ENCODE measurements around the gene SPOCK1.

Gene SPOCK1

GRCh38 chr5:137442660-137443059 is 56.5 kb downstream of the SPOCK1 start:
- DNase-seq (ENCODE audit: low read depth): no peak

GRCh38 chr5:137441476-137441875 is 57.6 kb downstream of the SPOCK1 start:
- DNase-seq (ENCODE audit: low read depth): no peak

- no peak for DNase-seq (ENCODE audit: low read depth)
Measured at GRCh38 chr5:137440795-137441194, 58.3 kb downstream of the SPOCK1 start.

GRCh38 chr5:137439645-137440044 is 59.5 kb downstream of the SPOCK1 start:
- no peak for DNase-seq (ENCODE audit: low read depth)

GRCh38 chr5:137438932-137439331 is 60.2 kb downstream of the SPOCK1 start:
- DNase-seq (ENCODE audit: low read depth): no peak

DNA sequence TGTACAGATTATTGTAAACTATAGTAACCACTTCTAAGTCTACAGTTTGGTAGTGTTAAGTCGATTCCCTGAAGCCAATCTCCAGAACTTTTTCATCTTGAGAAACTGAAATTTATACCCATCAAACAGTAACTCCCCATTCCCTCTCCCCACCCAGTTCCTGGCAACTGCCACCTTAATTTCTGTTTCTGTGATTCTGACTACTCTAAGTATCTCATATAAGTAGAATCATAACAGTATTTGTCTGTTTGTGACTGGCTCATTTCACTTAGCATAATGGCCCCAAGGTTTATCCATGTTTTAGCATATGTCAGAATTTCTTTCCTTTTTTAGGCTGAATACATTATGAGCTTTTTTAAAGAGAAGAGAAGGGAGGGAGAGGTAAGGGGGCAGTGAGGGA is 61.4 kb downstream of the SPOCK1 start:
- no peak for DNase-seq (ENCODE audit: low read depth)

DNA sequence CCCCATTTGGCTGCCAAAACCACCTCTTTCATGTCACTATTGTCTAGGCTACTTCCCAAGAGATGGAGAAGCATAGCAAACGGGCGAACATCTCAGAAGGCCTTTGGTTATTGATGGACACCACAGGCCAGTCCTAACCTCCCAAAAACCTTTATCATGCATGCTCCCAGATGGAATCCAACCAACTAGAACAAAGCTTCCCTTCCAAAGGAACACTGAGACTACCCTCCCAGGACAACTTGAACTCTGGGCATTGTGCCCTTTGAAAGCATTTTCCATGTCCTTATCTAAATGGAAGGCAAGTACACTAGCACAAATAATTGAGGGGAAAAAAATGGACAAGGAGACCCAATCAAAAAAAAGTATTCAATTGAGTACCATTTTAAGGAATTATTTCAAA is 65.6 kb downstream of the SPOCK1 start:
- no peak for DNase-seq (ENCODE audit: low read depth)

DNA sequence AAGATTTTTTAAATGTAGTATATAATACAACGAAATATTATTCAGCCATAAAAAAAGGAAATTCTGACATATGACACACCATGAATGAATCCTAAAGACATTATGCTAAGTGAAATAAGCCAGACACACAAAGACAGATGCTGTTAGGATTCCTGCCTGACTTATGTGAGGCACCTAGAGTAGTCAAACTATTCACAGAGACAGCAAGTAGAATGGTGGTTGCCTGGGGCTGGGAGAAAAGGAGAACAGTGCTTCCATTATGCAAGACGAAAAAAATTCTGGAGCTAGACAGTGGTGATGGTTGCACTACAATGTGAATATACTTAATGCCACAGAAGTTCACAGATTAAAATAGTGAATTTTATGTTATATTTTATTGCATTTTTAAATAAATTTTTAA is 66.8 kb downstream of the SPOCK1 start:
- DNase-seq (ENCODE audit: low read depth): no peak

DNA sequence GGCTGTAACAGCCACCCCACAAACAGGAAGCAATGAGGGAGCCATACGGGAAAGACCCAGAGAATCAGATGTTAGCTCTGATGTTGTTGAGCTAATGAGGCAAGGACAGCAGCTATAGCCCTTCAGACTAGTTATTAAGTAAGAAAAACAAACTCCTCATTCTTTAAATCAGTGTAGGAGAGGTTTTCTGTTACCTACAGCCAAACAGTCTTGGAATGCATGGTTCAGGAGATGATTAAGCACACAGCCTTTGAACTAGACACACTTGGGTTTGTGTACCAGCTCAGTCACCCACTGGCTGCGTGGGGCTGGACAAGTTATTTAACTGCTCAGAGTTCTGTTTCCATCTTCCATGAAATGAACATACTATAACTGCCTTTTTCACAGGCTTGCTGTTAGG is 68.1 kb downstream of the SPOCK1 start:
- no peak for DNase-seq (ENCODE audit: low read depth)

DNA sequence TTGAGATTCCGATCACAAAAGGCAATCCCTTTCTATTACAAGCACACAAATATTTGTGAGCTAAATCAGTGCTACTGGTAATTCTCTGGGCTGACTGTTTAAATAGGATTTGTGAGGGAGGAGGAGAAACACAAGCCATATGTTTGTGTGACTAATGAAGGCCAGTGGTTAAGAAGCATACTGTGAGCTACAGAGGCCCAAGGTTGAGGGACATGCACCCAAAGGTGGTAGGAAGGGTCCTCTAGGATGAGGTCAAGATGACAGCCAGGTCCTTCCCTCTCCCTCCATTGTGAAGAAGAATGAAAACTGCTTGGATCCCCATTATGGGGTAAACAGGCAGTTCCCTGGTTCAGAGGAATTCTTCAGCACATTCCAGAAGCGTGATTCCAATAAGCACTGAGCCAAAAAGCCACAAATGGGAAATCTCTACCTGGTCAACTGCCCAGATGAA is 83.9 kb downstream of the SPOCK1 start:
- DNase-seq (ENCODE audit: low read depth): no peak

DNA sequence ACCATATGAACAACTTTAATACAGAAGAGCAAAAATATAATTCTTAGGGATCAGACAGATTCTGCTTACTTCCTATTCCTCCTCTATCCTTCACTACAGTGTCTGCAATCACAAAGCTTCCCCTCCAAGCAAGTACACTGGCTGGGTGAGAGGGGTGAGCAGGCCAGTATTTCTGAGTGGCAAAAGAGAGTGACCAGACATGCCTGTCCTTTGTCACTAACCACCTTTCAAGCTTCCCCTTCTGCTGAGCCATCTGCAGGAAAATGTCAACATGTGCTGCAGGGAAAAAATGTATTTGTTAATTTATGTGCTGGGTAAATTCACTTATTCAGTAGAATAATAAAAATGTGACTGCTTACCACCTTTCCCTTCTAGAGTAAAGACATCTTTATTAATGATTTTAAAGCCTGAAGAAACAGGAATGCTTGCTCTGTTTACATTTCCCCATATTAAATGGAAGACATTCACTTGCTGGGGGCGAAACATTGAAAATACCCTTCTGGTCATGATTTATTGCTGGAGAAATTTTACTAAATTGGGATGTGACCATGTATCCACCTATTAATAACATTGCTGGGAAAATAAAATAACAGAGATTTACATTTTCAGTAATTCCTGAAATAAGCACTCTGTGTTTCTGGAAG is 84.9 kb downstream of the SPOCK1 start:
- DNase-seq (ENCODE audit: low read depth): no peak

DNA sequence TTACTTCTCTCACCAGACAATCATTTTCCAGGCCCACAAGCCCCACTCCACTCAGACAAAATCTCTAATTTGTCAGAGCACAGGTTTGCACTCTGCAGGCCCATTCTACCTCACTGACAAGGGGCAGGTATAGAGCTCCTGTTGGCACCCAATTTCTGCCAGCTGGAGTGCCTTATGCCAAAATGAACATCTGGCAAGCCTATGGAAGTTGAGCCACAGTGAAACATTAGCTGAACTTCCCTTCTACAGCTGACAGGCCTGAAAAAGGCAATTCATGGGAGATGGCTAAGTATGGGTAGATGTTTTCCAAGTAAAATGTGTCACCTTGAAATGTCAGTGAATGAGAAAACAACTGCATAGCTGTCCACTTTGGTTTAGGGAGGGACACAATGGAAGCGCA is 87.0 kb downstream of the SPOCK1 start:
- no peak for DNase-seq (ENCODE audit: low read depth)

DNA sequence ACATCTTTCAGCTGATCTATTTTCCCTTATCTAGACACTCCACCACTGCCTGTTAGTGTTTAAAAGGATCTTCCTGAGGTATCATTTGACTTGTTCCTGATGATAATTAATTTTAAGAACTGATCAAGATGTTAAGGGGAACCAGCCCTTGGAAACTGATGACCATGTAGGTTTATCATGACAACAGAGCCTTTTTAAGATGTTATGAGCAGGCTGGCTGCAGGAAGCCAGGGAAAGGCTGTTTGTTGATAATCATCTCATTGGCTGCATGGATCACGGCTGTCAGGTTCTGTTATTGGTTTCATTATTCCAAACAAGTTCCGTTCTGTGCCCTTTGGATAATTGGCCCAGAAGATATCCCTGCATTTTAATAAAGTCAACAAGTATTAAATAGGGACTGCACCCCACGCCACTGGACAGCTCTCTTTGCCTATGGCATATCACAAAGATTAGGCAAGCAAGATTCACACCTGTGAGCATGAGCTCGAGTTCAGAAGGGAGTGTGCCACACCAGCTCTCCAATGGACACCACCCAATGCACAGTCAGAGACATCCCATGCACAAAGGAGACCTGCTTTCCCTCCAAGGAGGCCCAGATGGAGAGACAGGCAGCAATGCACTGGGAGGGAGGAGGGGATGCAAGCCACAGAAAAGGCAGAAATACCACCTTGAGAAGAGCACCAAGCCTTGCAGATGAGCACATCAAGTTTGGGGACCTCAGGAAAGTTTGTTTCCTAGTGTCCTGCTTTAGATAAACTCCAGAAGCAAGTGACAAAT is 88.7 kb downstream of the SPOCK1 start:
- no peak for DNase-seq (ENCODE audit: low read depth)

- no peak for DNase-seq (ENCODE audit: low read depth)
Measured at GRCh38 chr5:137409736-137410135, 89.4 kb downstream of the SPOCK1 start.

DNA sequence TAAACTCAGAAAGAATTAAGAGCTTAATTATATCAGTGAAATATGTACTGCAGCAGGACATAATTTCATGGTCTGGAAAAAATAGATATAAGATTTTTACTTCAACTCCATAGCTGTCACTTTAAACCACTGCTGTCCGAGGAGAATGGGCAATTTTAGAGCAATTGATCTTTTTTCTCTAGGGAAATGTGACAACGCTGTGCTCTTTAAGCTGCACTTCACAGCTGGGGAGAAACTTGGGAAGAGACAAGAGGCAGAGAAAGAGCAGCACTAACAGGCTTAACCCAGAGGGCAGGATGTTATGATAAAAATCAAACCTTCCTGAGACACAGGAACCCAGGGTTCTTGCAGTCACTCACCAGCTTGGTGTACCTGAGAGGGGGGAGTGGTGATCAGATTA is 92.0 kb downstream of the SPOCK1 start:
- DNase-seq (ENCODE audit: low read depth): no peak

- DNase-seq (ENCODE audit: low read depth): no peak
Measured at GRCh38 chr5:137405393-137405792, 93.7 kb downstream of the SPOCK1 start.

GRCh38 chr5:137403869-137404268 is 95.3 kb downstream of the SPOCK1 start:
- no peak for DNase-seq (ENCODE audit: low read depth)

DNA sequence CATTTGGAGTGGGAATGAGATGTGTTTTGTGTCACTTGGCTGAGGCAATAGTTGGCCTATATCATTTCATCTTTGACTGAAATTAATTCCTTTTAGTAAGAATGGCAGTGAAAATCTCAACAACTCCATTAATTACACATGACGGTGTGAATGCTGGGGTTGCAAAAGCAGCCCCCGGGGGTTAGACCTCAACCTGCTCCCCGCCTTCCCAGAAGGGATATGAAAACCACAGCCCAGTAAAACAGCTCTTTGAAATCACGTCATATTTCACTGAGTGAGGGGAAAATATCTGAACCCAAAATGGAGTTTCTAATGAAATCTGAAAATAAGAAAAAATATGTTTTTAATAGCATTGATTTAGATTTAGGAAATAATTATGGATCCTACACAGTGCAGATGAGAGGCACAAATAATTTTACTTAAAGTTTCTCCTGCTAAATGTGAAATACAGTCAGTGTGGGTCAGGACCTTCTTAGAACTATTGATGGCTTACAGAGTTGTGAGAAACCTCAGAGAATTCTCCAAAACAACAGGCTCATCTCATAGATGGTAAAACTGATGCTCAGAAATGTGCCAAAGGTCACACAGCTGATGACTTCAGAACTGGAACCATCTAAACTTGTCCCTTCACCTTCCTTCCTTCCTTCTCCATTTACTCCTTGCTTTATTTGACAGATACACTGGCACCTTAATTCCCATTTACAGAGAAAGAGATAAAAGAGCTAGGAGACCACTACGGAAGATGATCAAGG is 96.5 kb downstream of the SPOCK1 start:
- DNase-seq (ENCODE audit: low read depth): no peak

DNA sequence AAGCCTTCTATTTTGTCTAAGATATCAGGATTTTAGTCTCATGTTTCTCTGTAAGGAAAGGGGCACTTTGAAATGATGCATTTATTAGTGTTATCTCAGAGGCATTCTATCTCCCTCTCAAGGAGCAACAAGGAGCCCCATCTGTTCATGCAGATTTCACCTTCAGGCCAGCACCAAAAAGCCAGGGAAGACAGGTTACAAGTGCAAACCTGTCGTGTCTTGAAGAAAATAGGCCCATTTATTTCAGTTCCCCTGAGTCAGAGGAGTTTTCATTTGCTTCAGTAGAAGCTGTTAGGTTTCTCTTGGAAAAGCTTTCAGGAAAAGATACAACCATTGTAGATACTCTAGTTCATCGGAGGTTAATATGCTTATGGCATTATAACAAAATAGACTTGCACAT is 97.2 kb downstream of the SPOCK1 start:
- DNase-seq (ENCODE audit: low read depth): no peak

GRCh38 chr5:137400571-137400970 is 98.6 kb downstream of the SPOCK1 start:
- DNase-seq (ENCODE audit: low read depth): no peak

- no peak for DNase-seq (ENCODE audit: low read depth)
Measured at GRCh38 chr5:137399911-137400310, 99.2 kb downstream of the SPOCK1 start.

- DNase-seq (ENCODE audit: low read depth): no peak
Measured at GRCh38 chr5:137398751-137399150, 100.4 kb downstream of the SPOCK1 start.

- DNase-seq (ENCODE audit: low read depth): no peak
Measured at GRCh38 chr5:137398154-137398553, 101.0 kb downstream of the SPOCK1 start.

Measured in activated T-cell treated with anti-CD3 and anti-CD28 coated beads for 24 hours (primary cell).